H1 (cell line): ENCODE measurements around the gene UNC13C. TPM values are rescaled to one million over a fixed set of nuclear protein-coding genes. Genes with fewer than 3 reads are reported as not detected.
"Not testable (repeated sequence)": the region's sequence is repeated elsewhere in the genome, so short reads cannot be mapped to it uniquely, and the experiment has no call there.

Source experiments
- CTCF ChIA-PET: fragments of 300-600 bp; sonication (Branson Sonifier 250); formaldehyde crosslinking; loops from one replicate; lab custom pipeline; 2021; ENCODE audit not compliant: partially characterized antibody; lab: Charles Lee
- POLR2A ChIA-PET: fragments of 300-600 bp; sonication (Branson Sonifier 250); formaldehyde crosslinking; loops from one replicate; lab custom pipeline; 2021; ENCODE audit warnings: inconsistent platforms; ENCODE audit not compliant: partially characterized antibody; lab: Charles Lee
- DNase-seq, 2 experiments: peaks; one replicate each; pipeline versions ENCODE4 v3.0.0 to v3.0.0-alpha.2; 2010 to 2022; ENCODE audit warnings: low spot score in 2 of 2, low read depth in 1 of 2, mixed read lengths in 1 of 2
- FAIRE-seq: peaks from 2 replicates; lab custom pipeline; 2011; peaks lifted over from hg19 to GRCh38; lab: Jason Lieb, UNC
- H2AFZ ChIP-seq: 2 replicates; pipeline ENCODE4 v1.8.1; 2012; ENCODE audit warnings: low read length, inconsistent platforms
- H2AK5ac ChIP-seq: 2 replicates; pipeline ENCODE4 v1.6.1; 2013; ENCODE audit warnings: low read depth, low read length
- H2BK120ac ChIP-seq: replicated peaks from 2 replicates; pipeline ENCODE3; 2013; ENCODE audit warnings: low read depth, low read length, inconsistent platforms
- H2BK12ac ChIP-seq: 2 replicates; pipeline ENCODE4 v1.6.1; 2013; ENCODE audit warnings: low read depth, low read length
- H2BK15ac ChIP-seq: 2 replicates; pipeline ENCODE4 v1.6.1; 2013; ENCODE audit warnings: low read length
- H2BK20ac ChIP-seq: 2 replicates; pipeline ENCODE4 v1.6.1; 2013; ENCODE audit warnings: low read length
- H2BK5ac ChIP-seq: 2 replicates; pipeline ENCODE4 v1.6.1; 2013; ENCODE audit warnings: low read depth, low read length
- H3K14ac ChIP-seq: 2 replicates; pipeline ENCODE4 v1.6.1; 2013; ENCODE audit warnings: inconsistent platforms; ENCODE audit not compliant: insufficient read length
- H3K18ac ChIP-seq: 2 replicates; pipeline ENCODE4 v1.6.1; 2013; ENCODE audit warnings: low read length; ENCODE audit errors: extremely low read depth
- H3K23ac ChIP-seq: 2 replicates; pipeline ENCODE4 v1.6.1; 2013; ENCODE audit warnings: inconsistent platforms; ENCODE audit not compliant: insufficient read length
- H3K23me2 ChIP-seq: 2 replicates; pipeline ENCODE4 v1.6.1; 2013; ENCODE audit warnings: low read depth, low read length
- H3K27ac ChIP-seq: 2 replicates; pipeline ENCODE4 v1.6.1; 2011; ENCODE audit warnings: low read depth, low read length, inconsistent platforms
- H3K27me3 ChIP-seq, 4 experiments: replicated peaks in 1 of 4; 1 replicate in 1 of 4; 2 replicates in 3 of 4; pipeline versions ENCODE4 v1.6.1 to v1.8.1; 2011 to 2013; ENCODE audit warnings: low read length in 3 of 4, mild to moderate bottlenecking in 3 of 4, inconsistent platforms in 2 of 4, mixed read lengths in 2 of 4, moderate library complexity in 1 of 4; ENCODE audit not compliant: control insufficient read depth in 3 of 4, insufficient read depth in 3 of 4; ENCODE audit errors: extremely low read depth in 1 of 4
- H3K36me3 ChIP-seq, 4 experiments: 2 replicates each; pipeline versions ENCODE4 v1.6.1 to v1.8.1; 2011 to 2013; ENCODE audit warnings: mild to moderate bottlenecking in 4 of 4, low read length in 3 of 4, moderate library complexity in 2 of 4, control low read depth in 1 of 4, inconsistent platforms in 1 of 4; ENCODE audit not compliant: insufficient read depth in 4 of 4, control insufficient read depth in 2 of 4
- H3K4ac ChIP-seq: replicated peaks from 2 replicates; pipeline ENCODE3; 2013; ENCODE audit warnings: low read length, low read depth, mixed read lengths, inconsistent platforms; ENCODE audit not compliant: insufficient read length
- H3K4me1 ChIP-seq, 4 experiments: replicated peaks in 1 of 4; 1 replicate in 1 of 4; 2 replicates in 3 of 4; pipeline versions ENCODE4 v1.6.1 to v1.8.1; 2011 to 2013; ENCODE audit warnings: low read length in 3 of 4, inconsistent platforms in 2 of 4, mixed read lengths in 1 of 4; ENCODE audit not compliant: insufficient read depth in 4 of 4, control insufficient read depth in 3 of 4
- H3K4me2 ChIP-seq, 2 experiments: 2 replicates each; pipeline versions ENCODE4 v1.6.1 to v1.8.1; 2011 to 2013; ENCODE audit warnings: low read depth in 2 of 2, low read length in 2 of 2, control low read depth in 1 of 2, inconsistent platforms in 1 of 2, mild to moderate bottlenecking in 1 of 2; ENCODE audit not compliant: insufficient read depth in 1 of 2
- H3K4me3 ChIP-seq, 4 experiments: fragments of 200-600, 300-600 bp in 1 of 4; sonication (generic), shearing (Covaris generic), sonication (Bioruptor Twin) in 1 of 4; 2 replicates each; pipeline versions ENCODE4 v1.5.1 to v1.8.1; 2011 to 2016; ENCODE audit warnings: low read length in 4 of 4, low read depth in 3 of 4, control low read depth in 2 of 4, inconsistent platforms in 2 of 4, mild to moderate bottlenecking in 2 of 4, mixed read lengths in 1 of 4, moderate library complexity in 1 of 4; ENCODE audit not compliant: insufficient read depth in 2 of 4; ENCODE audit errors: extremely low read depth in 1 of 4
- H3K56ac ChIP-seq: replicated peaks from 2 replicates; pipeline ENCODE3; 2013; ENCODE audit warnings: low read depth, mild to moderate bottlenecking, mixed read lengths, low read length, inconsistent platforms; ENCODE audit not compliant: insufficient read length
- H3K79me1 ChIP-seq: 2 replicates; pipeline ENCODE4 v1.6.1; 2013; ENCODE audit warnings: low read depth, low read length, control low read depth
- H3K79me2 ChIP-seq, 2 experiments: 2 replicates each; pipeline versions ENCODE4 v1.6.1 to v1.8.1; 2012 to 2013; ENCODE audit warnings: low read length in 2 of 2, mild to moderate bottlenecking in 2 of 2, inconsistent platforms in 1 of 2; ENCODE audit not compliant: insufficient read depth in 2 of 2, control insufficient read depth in 1 of 2
- H3K9ac ChIP-seq, 4 experiments: replicated peaks in 1 of 4; 1 replicate in 1 of 4; 2 replicates in 3 of 4; pipeline versions ENCODE4 v1.6.1 to v1.8.1; 2011 to 2013; ENCODE audit warnings: low read depth in 3 of 4, low read length in 3 of 4, control low read depth in 2 of 4, mild to moderate bottlenecking in 2 of 4, moderate library complexity in 2 of 4, inconsistent platforms in 1 of 4; ENCODE audit errors: extremely low read depth in 1 of 4
- H3K9me3 ChIP-seq, 2 experiments: 2 replicates each; pipeline versions ENCODE4 v1.6.1 to v1.8.1; 2012 to 2013; ENCODE audit warnings: mild to moderate bottlenecking in 2 of 2, moderate library complexity in 2 of 2, control low read depth in 1 of 2, inconsistent platforms in 1 of 2, low read depth in 1 of 2, low read length in 1 of 2, mixed read lengths in 1 of 2; ENCODE audit not compliant: insufficient read depth in 2 of 2
- H4K20me1 ChIP-seq, 2 experiments: replicated peaks in 1 of 2; 2 replicates each; pipeline versions ENCODE3 to v1.8.1; 2011 to 2013; ENCODE audit warnings: inconsistent platforms in 2 of 2, low read length in 2 of 2, mild to moderate bottlenecking in 1 of 2; ENCODE audit not compliant: insufficient read depth in 2 of 2, control insufficient read depth in 1 of 2
- H4K5ac ChIP-seq: 2 replicates; pipeline ENCODE4 v1.6.1; 2013; ENCODE audit warnings: low read length, low read depth, mixed read lengths, inconsistent platforms; ENCODE audit not compliant: insufficient read length
- H4K8ac ChIP-seq: 2 replicates; pipeline ENCODE4 v1.8.0; 2013; ENCODE audit warnings: mild to moderate bottlenecking, moderate library complexity, low read length, inconsistent platforms; ENCODE audit not compliant: insufficient read depth; ENCODE audit errors: extremely low read depth
- H4K91ac ChIP-seq: replicated peaks from 2 replicates; pipeline ENCODE3; 2013; ENCODE audit warnings: low read length, mixed read lengths, inconsistent platforms; ENCODE audit not compliant: insufficient read length
- CTCF ChIP-seq, 3 experiments: IDR thresholded peaks; 1 replicate in 2 of 3; 2 replicates in 1 of 3; pipeline versions ENCODE4 v1.5.1 to v1.6.1; 2011; ENCODE audit warnings: low read length in 3 of 3, mild to moderate bottlenecking in 3 of 3, inconsistent platforms in 2 of 3, low read depth in 1 of 3, moderate library complexity in 1 of 3; ENCODE audit not compliant: insufficient read depth in 1 of 3; ENCODE audit errors: control extremely low read depth in 1 of 3
- FOSL1 ChIP-seq: IDR thresholded peaks from 2 replicates; pipeline ENCODE4 v1.6.1; 2011; ENCODE audit warnings: mild to moderate bottlenecking, low read depth, low read length, moderate library complexity; ENCODE audit not compliant: insufficient read depth
- KDM5A ChIP-seq: fragments of 200-600 bp; IDR thresholded peaks from 2 replicates; pipeline ENCODE4 v1.7.1; 2012; ENCODE audit warnings: mild to moderate bottlenecking, low read length, inconsistent platforms, mixed read lengths
- RAD21 ChIP-seq, 2 experiments: IDR thresholded peaks in 1 of 2; conservative IDR thresholded peaks in 1 of 2; 2 replicates each; pipeline ENCODE4 v1.6.1; 2011; ENCODE audit warnings: low read depth in 2 of 2, low read length in 2 of 2, improper control_type of control experiment in 1 of 2, inconsistent platforms in 1 of 2, mild to moderate bottlenecking in 1 of 2, moderate library complexity in 1 of 2
- RBBP5 ChIP-seq: IDR thresholded peaks from 2 replicates; pipeline ENCODE4 v1.7.1; 2012; ENCODE audit warnings: low read depth, mild to moderate bottlenecking, inconsistent platforms, low read length, moderate library complexity, borderline replicate concordance
- TAF7 ChIP-seq: optimal IDR thresholded peaks from 2 replicates; pipeline ENCODE3; 2011; ENCODE audit warnings: low read depth, mild to moderate bottlenecking, inconsistent platforms, low read length, moderate library complexity, borderline replicate concordance
- WGBS, 2 experiments: shearing (Covaris generic) in 1 of 2; methylation state at CpG; one replicate each; pipeline versions ENCODE4 v1.1.6 to v1.1.7; 2013 to 2015; ENCODE audit warnings: low lambda C conversion rate in 2 of 2, mixed read lengths in 2 of 2, inconsistent platforms in 1 of 2, low coverage in 1 of 2, missing lambda C conversion rate in 1 of 2; ENCODE audit not compliant: insufficient replicate concordance in 2 of 2, insufficient coverage in 1 of 2, insufficient read length in 1 of 2; ENCODE audit errors: extremely low coverage in 1 of 2, missing lambda C conversion rate in 1 of 2; 5-methylcytosine and 5-hydroxymethylcytosine counted together
- polyA plus RNA-seq, 7 experiments: library from polyadenylated mRNA; depleted of rRNA in 3 of 7; stranded (reverse) in 5 of 7; unstranded in 2 of 7; fragments of >200 nt in 5 of 7; fragments of 200-250 nt in 2 of 7; gene quantifications; 1 replicate in 5 of 7; 2 replicates in 1 of 7; 4 replicates in 1 of 7; pipeline versions ENCODE4 v1.2.1 to v1.2.3, GENCODE V29; 2011 to 2013; ENCODE audit warnings: missing spikeins in 2 of 7, mixed read lengths in 2 of 7
- total RNA-seq: library from RNA; stranded (reverse); fragmentation: NEBNext Ultra II Directional; extraction: Animal tissue kit (Norgen Biotek cat#: 25700); gene quantifications from 2 replicates; pipeline ENCODE4 v1.2.1, GENCODE V29; 2021

The UNC13C gene
- total and polyA plus RNA-seq, 2 of the 8 experiments (the other 6 are each of a cell fraction or from before 2014, with no cell fraction given), result 0.02 to 0.13 TPM

GRCh38 chr15:54428596-54428995 lies 450.4 kb downstream of the UNC13C start (continued):
- TF ChIP-seq CTCF (IDR thresholded peaks at IDR 0.05; ENCODE audit: control extremely low read depth in 1 of 3, insufficient read depth in 1 of 3, low read depth in 1 of 3, low read length in 3 of 3) (no peak), RBBP5 (no peak), KDM5A (no peak), TAF7 (no peak), RAD21 (IDR thresholded peaks at IDR 0.05 in 1 of 2, conservative IDR thresholded peaks at IDR 0.05 in 1 of 2; ENCODE audit: low read depth in 2 of 2, low read length in 2 of 2) (no peak), FOSL1 (no peak)

GRCh38 chr15:54450288-54450687 lies 472.0 kb downstream of the UNC13C start:
- H3K9ac ChIP-seq, POLR2A ChIA-PET, H3K14ac ChIP-seq, H2BK12ac ChIP-seq, H3K23me2 ChIP-seq, H3K4me2 ChIP-seq, H4K8ac ChIP-seq, H3K27me3 ChIP-seq, CTCF ChIA-PET, H3K4ac ChIP-seq, H3K18ac ChIP-seq, H3K56ac ChIP-seq, FAIRE-seq, H4K91ac ChIP-seq, H2AK5ac ChIP-seq, H2BK20ac ChIP-seq, H2BK120ac ChIP-seq, H3K79me2 ChIP-seq, H3K36me3 ChIP-seq, H2BK5ac ChIP-seq, H3K79me1 ChIP-seq, H2AFZ ChIP-seq, H3K4me3 ChIP-seq, H4K20me1 ChIP-seq, H2BK15ac ChIP-seq, H3K23ac ChIP-seq, H3K4me1 ChIP-seq, H3K27ac ChIP-seq, H4K5ac ChIP-seq, DNase-seq: not testable (repeated sequence)
- peaks cover 10 to 23% of the 10 kb centered on the region in 2 experiments; a peak in 2 of 4 replicates for H3K9me3 ChIP-seq
- WGBS, 2 experiments, result 94% methylated on average over 6 of the region's 9 CpGs; no CpG with 5 or more reads in 1 of the 2 experiments
